Gastroesophageal sphincter (tissue), 4 donors: ENCODE data around the gene RGS5. TPM values are rescaled to one million over a fixed set of nuclear protein-coding genes. Genes with fewer than 3 reads are reported as not detected.

ENCODE experiments used
- ATAC-seq: fragments of 150-250 bp; one replicate; pipeline ENCODE4 v1.9.1; 2016; ENCODE audit warnings: mild to moderate bottlenecking, moderate library complexity
- H3K27ac ChIP-seq, 4 donors: fragments of 200-600 bp; sonication (generic) in 3 of 4; 1 replicate in 3 of 4; 2 replicates in 1 of 4; pipeline ENCODE4 v1.5.1; 2016 to 2019
- H3K27me3 ChIP-seq: fragments of 200-600 bp; sonication (generic); one replicate; pipeline ENCODE4 v1.5.1; 2019
- H3K36me3 ChIP-seq, 2 donors: fragments of 200-600 bp; sonication (generic); one replicate each; pipeline ENCODE4 v1.5.1; 2019; ENCODE audit warnings: control low read depth in 1 of 2
- H3K4me1 ChIP-seq, 3 donors: fragments of 200-600 bp; sonication (generic); 1 replicate in 2 of 3; 2 replicates in 1 of 3; pipeline ENCODE4 v1.5.1; 2016 to 2019; ENCODE audit warnings: control low read depth in 2 of 3
- H3K4me3 ChIP-seq, 2 donors: fragments of 200-600 bp; sonication (generic); one replicate each; pipeline ENCODE4 v1.5.1; 2019; ENCODE audit warnings: mild to moderate bottlenecking in 1 of 2, moderate library complexity in 1 of 2
- H3K9me3 ChIP-seq, 3 donors: fragments of 200-600 bp; sonication (generic); one replicate each; pipeline ENCODE4 v1.5.1; 2017 to 2019; ENCODE audit warnings: control low read depth in 2 of 3
- EP300 ChIP-seq: sonication (generic); formaldehyde crosslinking; IDR thresholded peaks from one replicate; pipeline ENCODE4 v1.6.1; 2017; ENCODE audit warnings: antibody characterized with exemption, mild to moderate bottlenecking
- POLR2A ChIP-seq, 2 donors: fragments of 450-650 bp; IDR thresholded peaks; one replicate each; pipeline ENCODE4 v1.6.1; 2017; ENCODE audit warnings: antibody characterized with exemption in 2 of 2, mild to moderate bottlenecking in 2 of 2, moderate library complexity in 1 of 2
- POLR2AphosphoS5 ChIP-seq: sonication (generic); formaldehyde crosslinking; IDR thresholded peaks from one replicate; pipeline ENCODE4 v1.6.1; 2017; ENCODE audit warnings: antibody characterized with exemption
- WGBS, 2 donors: methylation state at CpG; one replicate each; pipeline ENCODE4 v1.1.5; 2018; ENCODE audit warnings: low coverage in 1 of 2; 5-methylcytosine and 5-hydroxymethylcytosine counted together
- total RNA-seq, 4 donors: library from RNA; depleted of rRNA; stranded (reverse); fragments of >200 nt; gene quantifications; one replicate each; pipeline ENCODE4 v1.1.0, GENCODE V29; 2016
- TF ChIP-seq, protein P1 (sequence below), 4 experiments: fragments of 200-600 bp in 2 of 4; fragments of 450-650 bp in 2 of 4; sonication (generic) in 1 of 4; IDR thresholded peaks; one replicate each; pipeline ENCODE4 v1.5.1; 2017 to 2019; ENCODE audit warnings: antibody characterized with exemption in 4 of 4, mild to moderate bottlenecking in 2 of 4, moderate library complexity in 2 of 4

Gene RGS5
- total RNA-seq, 4 donors from 2014 or later = 267 to 427 (median 386) TPM

DNA sequence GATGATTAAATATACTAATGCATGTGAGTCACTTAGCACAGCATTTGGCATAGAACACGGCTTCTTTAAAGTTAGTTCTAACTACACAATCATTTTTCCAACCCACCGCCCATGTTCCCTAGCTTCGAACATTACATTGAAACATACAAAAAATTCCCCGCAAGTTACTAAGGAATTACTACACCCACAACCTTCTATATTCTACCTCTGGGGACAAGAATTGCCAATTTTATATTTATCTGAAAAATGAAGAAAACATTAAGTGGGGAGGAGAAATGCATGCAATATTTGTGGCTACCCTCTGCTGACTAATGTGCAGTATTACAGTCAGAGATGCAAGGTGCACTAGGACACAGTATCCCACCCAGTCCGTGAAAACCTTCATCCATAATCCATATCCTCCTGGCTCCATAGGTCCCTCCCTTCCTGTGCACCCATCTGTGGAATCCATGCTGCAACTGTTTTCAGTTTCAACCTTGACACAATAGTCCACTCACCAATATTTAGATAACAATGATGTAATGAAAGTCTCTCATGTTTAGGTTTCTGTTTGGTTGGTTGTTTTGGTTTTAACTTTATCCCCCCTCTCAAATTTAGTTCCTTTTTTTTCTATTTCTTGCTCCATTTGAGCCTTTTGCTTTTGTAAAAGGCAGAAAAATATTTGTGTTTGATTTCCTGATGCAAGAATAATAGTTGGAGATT, 31.6 kb downstream of the RGS5 start:
- ATAC-seq = peak; percentile 27
- Histone ChIP-seq H3K4me3 (peak overlapping the region in 1 of 2 donors; percentile 12), H3K27me3 (no peaks in the 10 kb centered on the region), H3K27ac (peak overlapping the region in 3 of 4 donors; percentile 60 to 81 (median 77)), H3K4me1 (peaks cover 4 to 89% (median 14%) of the 10 kb centered on the region in 3 donors), H3K36me3 (no peaks in the 10 kb centered on the region), H3K9me3 (no peaks in the 10 kb centered on the region)
- TF ChIP-seq EP300 (no peak), POLR2A (IDR thresholded peaks at IDR 0.05) (no peak), POLR2AphosphoS5 (no peak)
- TF ChIP-seq, protein P1, sequence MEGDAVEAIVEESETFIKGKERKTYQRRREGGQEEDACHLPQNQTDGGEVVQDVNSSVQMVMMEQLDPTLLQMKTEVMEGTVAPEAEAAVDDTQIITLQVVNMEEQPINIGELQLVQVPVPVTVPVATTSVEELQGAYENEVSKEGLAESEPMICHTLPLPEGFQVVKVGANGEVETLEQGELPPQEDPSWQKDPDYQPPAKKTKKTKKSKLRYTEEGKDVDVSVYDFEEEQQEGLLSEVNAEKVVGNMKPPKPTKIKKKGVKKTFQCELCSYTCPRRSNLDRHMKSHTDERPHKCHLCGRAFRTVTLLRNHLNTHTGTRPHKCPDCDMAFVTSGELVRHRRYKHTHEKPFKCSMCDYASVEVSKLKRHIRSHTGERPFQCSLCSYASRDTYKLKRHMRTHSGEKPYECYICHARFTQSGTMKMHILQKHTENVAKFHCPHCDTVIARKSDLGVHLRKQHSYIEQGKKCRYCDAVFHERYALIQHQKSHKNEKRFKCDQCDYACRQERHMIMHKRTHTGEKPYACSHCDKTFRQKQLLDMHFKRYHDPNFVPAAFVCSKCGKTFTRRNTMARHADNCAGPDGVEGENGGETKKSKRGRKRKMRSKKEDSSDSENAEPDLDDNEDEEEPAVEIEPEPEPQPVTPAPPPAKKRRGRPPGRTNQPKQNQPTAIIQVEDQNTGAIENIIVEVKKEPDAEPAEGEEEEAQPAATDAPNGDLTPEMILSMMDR (IDR thresholded peaks at IDR 0.05) = peak; percentile 18 to 79 (median 51)
- WGBS, 2 donors = 36 to 46% methylated on average over 5 of the region's 5 CpGs

DNA sequence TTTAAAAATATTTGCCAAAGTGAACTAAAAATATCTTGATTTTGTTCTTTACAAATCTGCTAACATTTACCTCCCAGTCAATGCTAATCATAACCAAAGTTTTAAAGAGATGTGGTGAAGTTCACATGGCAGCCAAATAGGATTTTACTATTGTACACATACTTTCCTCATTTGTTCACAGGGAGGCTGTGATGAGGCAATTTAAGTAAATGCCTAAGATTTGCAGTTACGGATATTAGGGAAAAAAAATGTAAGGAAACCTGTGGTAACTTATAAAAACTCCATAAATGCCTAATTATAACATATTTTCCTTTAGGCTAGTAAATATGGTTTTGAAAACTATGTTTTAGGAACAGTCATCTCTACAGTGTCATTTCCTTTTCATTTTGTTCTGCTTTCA, 32.4 kb downstream of the RGS5 start:
- Histone ChIP-seq H3K4me1 (peaks cover 4 to 85% (median 14%) of the 10 kb centered on the region in 3 donors), H3K4me3 (no peak overlapping the region), H3K27me3 (no peaks in the 10 kb centered on the region), H3K9me3 (no peaks in the 10 kb centered on the region), H3K36me3 (no peaks in the 10 kb centered on the region), H3K27ac (peak overlapping the region in 3 of 4 donors; percentile 30 to 81 (median 47))
- no peak for TF ChIP-seq POLR2AphosphoS5
- TF ChIP-seq POLR2A (IDR thresholded peaks at IDR 0.05) = no peak
- TF ChIP-seq, protein P1 (IDR thresholded peaks at IDR 0.05) = no peak
- no peak for TF ChIP-seq EP300
- WGBS, 2 donors = 43 to 58% methylated on average over 1 of the region's 1 CpG
- no peak for ATAC-seq

DNA sequence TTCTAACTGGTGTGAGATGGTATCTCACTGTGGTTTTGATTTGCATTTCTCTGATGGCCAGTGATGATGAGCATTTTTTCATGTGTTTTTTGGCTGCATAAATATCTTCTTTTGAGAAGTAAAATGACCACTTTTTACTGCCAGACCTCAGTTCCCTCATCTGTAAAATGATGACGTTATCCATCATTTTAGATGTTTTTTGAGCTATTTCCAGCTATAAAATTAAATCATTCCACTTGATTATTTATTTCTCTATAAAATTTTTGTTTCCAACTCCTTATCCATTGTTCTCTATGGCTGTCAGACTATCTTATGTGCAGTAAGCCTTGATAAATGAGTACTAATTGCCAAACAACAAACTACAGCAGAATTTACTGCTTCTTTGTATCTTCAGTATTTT, 33.2 kb downstream of the RGS5 start:
- no peaks in the 10 kb centered on the region for H3K27me3 ChIP-seq
- H3K4me1 ChIP-seq = peaks cover 4 to 79% (median 14%) of the 10 kb centered on the region in 3 donors
- peak overlapping the region in 1 of 4 donors; percentile 81 for H3K27ac ChIP-seq

DNA sequence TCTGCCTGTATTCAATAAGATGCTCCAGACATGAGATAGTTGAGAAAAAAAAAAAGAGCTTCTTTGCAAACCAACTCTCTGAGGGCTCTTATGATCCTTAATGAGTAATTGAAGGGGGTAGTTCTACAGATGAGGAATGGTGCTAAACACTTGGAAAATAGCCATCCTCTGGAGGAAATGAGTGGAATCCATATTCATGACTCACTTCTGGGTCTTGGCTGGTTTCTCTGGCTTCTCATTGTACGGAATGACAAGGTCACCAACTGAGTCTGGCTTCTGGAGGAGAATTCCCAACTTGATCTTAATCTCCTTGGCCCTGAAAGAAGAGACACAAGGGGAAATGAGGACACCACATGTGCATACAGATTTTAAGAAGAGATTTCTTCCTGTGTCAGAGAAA, 34.7 kb downstream of the RGS5 start:
- H3K9me3 ChIP-seq = no peaks in the 10 kb centered on the region
- peaks cover 4 to 79% (median 10%) of the 10 kb centered on the region in 3 donors for H3K4me1 ChIP-seq
- H3K4me3 ChIP-seq = no peak overlapping the region
- H3K27ac ChIP-seq = peak overlapping the region; percentile 18 to 62 (median 58)
- TF ChIP-seq, protein P1 (IDR thresholded peaks at IDR 0.05) = no peak
- peak; percentile 87 for TF ChIP-seq POLR2AphosphoS5
- no peaks in the 10 kb centered on the region for H3K27me3 ChIP-seq
- WGBS, 2 donors = 0 to 10% methylated on average over 1 of the region's 1 CpG
- peak; percentile 72 for ATAC-seq
- H3K36me3 ChIP-seq = no peaks in the 10 kb centered on the region

More for the DNA sequence above, 33.2 kb downstream of the RGS5 start:
- H3K4me3 ChIP-seq = no peak overlapping the region
- H3K36me3 ChIP-seq = no peaks in the 10 kb centered on the region
- TF ChIP-seq POLR2A (IDR thresholded peaks at IDR 0.05) (no peak), EP300 (no peak), POLR2AphosphoS5 (no peak)
- TF ChIP-seq, protein P1 (IDR thresholded peaks at IDR 0.05) = no peak
- ATAC-seq = no peak
- WGBS, 2 donors = 71 to 83% methylated on average over 1 of the region's 1 CpG
- no peaks in the 10 kb centered on the region for H3K9me3 ChIP-seq
